ENCODE data around the gene ZBTB2. TPM values are rescaled to one million over a fixed set of nuclear protein-coding genes. Genes with fewer than 3 reads are reported as not detected.

ZBTB2 gene
- total RNA-seq, 2 experiments from 2014 or later: 16.4 to 17.0 TPM

DNA sequence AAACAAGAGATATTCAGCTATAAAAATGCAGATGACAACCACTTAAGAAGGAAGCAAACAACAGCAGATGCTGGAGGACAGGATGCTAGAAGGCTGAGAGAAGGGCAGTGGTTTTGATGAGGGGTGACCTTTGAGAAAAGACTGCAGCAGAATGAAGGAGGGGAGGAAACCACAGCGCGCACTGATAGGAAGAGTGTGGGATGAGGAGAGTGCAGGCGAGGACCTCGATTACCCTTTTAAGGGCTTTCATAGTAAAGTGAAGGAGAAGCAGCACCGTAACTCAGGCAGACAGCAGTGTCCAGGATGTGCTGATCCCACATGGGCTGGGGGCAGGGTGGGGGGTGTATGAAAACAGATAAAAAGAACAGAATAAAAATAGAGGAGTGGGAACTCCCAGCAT is 19.2 kb downstream of the ZBTB2 start:
- ChIA-PET CTCF (ENCODE audit: unreplicated experiment) (no interaction called here), POLR2A (no interaction called here)
- Histone ChIP-seq H3K4me2 (ENCODE audit: low read length) (no peak overlapping the region), H3K4me3 (ENCODE audit: low read depth, low read length, poor library complexity, severe bottlenecking) (no peak overlapping the region), H3K9me2 (ENCODE audit: insufficient read depth, low read length) (no peaks in the 10 kb centered on the region), H3K27ac (ENCODE audit: low read depth, low read length, poor library complexity, severe bottlenecking) (no peak overlapping the region), H3K4me1 (ENCODE audit: insufficient read depth, low read length, poor library complexity, severe bottlenecking) (peaks cover 39% of the 10 kb centered on the region), H4K20me1 (ENCODE audit: insufficient read depth, low read length) (no peaks in the 10 kb centered on the region), H3K79me2 (ENCODE audit: insufficient read depth, low read depth, low read length) (peaks cover 52% of the 10 kb centered on the region), H2AFZ (ENCODE audit: low read length) (no peak overlapping the region), H3K9me3 (ENCODE audit: low read length) (no peaks in the 10 kb centered on the region), H3K36me3 (ENCODE audit: insufficient read depth, low read length) (peaks cover 53% of the 10 kb centered on the region)
- no peak for DNase-seq (ENCODE audit: low spot score)
- BruUV-seq (replicated peaks): no TSS peak
- intact Hi-C loops (cut with micrococcal nuclease; ENCODE audit: unreplicated experiment): no loop called here
- TF ChIP-seq, protein P1, sequence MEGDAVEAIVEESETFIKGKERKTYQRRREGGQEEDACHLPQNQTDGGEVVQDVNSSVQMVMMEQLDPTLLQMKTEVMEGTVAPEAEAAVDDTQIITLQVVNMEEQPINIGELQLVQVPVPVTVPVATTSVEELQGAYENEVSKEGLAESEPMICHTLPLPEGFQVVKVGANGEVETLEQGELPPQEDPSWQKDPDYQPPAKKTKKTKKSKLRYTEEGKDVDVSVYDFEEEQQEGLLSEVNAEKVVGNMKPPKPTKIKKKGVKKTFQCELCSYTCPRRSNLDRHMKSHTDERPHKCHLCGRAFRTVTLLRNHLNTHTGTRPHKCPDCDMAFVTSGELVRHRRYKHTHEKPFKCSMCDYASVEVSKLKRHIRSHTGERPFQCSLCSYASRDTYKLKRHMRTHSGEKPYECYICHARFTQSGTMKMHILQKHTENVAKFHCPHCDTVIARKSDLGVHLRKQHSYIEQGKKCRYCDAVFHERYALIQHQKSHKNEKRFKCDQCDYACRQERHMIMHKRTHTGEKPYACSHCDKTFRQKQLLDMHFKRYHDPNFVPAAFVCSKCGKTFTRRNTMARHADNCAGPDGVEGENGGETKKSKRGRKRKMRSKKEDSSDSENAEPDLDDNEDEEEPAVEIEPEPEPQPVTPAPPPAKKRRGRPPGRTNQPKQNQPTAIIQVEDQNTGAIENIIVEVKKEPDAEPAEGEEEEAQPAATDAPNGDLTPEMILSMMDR (conservative IDR thresholded peaks at IDR 0.05; ENCODE audit: low read length): no peak
- TF ChIP-seq EZH2phosphoT487 (IDR thresholded peaks at IDR 0.05; ENCODE audit: borderline replicate concordance, low read depth, low read length): no peak

DNA sequence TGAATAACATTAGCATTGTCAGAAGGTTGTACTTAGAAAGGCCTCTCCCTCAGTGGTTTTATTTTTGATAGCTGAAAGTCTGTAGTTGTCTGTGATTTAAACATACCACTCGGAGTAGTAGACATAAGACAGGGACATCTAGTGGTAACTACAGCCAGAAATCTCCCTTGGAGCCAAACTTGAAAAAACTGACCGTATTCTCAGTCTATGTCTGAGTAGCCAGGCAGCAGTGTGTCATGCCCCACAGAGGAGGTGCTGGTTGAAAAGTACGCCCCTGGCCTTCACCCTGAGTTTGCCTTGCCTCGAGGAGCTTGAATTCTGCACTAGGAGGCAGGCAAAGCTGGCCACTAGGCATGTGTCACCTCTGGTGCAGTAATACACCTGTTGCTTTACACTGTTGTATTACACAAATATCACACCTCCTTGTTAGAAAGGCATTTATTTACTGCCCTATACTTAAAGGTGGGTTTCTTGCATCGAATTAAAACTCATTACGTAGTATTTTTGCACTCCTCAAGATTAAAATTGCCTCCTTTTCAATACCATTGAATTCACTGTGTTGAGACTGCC is 20.8 kb downstream of the ZBTB2 start:
- POLR2A ChIA-PET: interaction anchor here (0.7 kb wide), 2 partner anchors 15 to 35 kb away, joined by 3 read pairs; no protein-coding TSS in a partner anchor
- no peak overlapping the region for H2AFZ ChIP-seq (ENCODE audit: low read length)
- H4K20me1 ChIP-seq (ENCODE audit: insufficient read depth, low read length): no peaks in the 10 kb centered on the region
- H3K79me2 ChIP-seq (ENCODE audit: insufficient read depth, low read depth, low read length): peaks cover 36% of the 10 kb centered on the region
- H3K4me1 ChIP-seq (ENCODE audit: insufficient read depth, low read length, poor library complexity, severe bottlenecking): peaks cover 23% of the 10 kb centered on the region
- H3K9me2 ChIP-seq (ENCODE audit: insufficient read depth, low read length): no peaks in the 10 kb centered on the region
- TSS peak; percentile 26 for BruUV-seq (replicated peaks)
- DNase-seq (ENCODE audit: low spot score): no peak
- no peak overlapping the region for H3K4me2 ChIP-seq (ENCODE audit: low read length)
- CTCF ChIA-PET (ENCODE audit: unreplicated experiment): no interaction called here
- no peaks in the 10 kb centered on the region for H3K9me3 ChIP-seq (ENCODE audit: low read length)
- TF ChIP-seq, protein P1 (conservative IDR thresholded peaks at IDR 0.05; ENCODE audit: low read length): peak; percentile 52
- TF ChIP-seq EZH2phosphoT487 (IDR thresholded peaks at IDR 0.05; ENCODE audit: borderline replicate concordance, low read depth, low read length): no peak
- no peak overlapping the region for H3K27ac ChIP-seq (ENCODE audit: low read depth, low read length, poor library complexity, severe bottlenecking)
- intact Hi-C loops (cut with micrococcal nuclease; ENCODE audit: unreplicated experiment): no loop called here
- no peak overlapping the region for H3K4me3 ChIP-seq (ENCODE audit: low read depth, low read length, poor library complexity, severe bottlenecking)
- peaks cover 67% of the 10 kb centered on the region for H3K36me3 ChIP-seq (ENCODE audit: insufficient read depth, low read length)

DNA sequence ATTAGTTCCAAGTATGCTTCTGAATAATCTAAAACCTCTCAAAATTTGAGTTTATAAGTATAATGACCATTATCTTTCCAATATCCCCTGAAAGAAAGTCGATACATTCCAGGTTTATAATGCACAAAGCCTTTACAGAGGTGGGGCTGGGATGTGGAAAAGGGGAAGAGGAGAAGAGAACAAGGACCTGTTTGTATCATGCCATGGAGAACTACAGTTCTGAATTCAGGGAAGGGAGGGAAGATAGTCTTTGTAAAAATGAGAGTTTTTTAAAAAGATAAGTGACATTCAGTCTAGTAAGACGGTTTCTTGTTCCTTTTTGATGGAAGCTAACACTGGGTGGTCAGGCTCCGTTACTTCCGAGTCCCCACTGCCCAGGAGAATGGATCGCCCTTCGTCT is 26.1 kb downstream of the ZBTB2 start:
- no peak overlapping the region for H3K4me2 ChIP-seq (ENCODE audit: low read length)
- CTCF ChIA-PET (ENCODE audit: unreplicated experiment): no interaction called here
- peaks cover 79% of the 10 kb centered on the region for H3K36me3 ChIP-seq (ENCODE audit: insufficient read depth, low read length)
- H3K4me1 ChIP-seq (ENCODE audit: insufficient read depth, low read length, poor library complexity, severe bottlenecking): no peaks in the 10 kb centered on the region
- no peak overlapping the region for H2AFZ ChIP-seq (ENCODE audit: low read length)
- POLR2A ChIA-PET: interaction anchor here (1.1 kb wide), 1 partner anchor 11 kb away, joined by 3 read pairs; no protein-coding TSS in a partner anchor
- H3K9me3 ChIP-seq (ENCODE audit: low read length): no peaks in the 10 kb centered on the region
- TF ChIP-seq, protein P1 (conservative IDR thresholded peaks at IDR 0.05; ENCODE audit: low read length): no peak
- no peak for TF ChIP-seq EZH2phosphoT487 (IDR thresholded peaks at IDR 0.05; ENCODE audit: borderline replicate concordance, low read depth, low read length)
- intact Hi-C loops (cut with micrococcal nuclease; ENCODE audit: unreplicated experiment): no loop called here
- H4K20me1 ChIP-seq (ENCODE audit: insufficient read depth, low read length): no peaks in the 10 kb centered on the region
- H3K27ac ChIP-seq (ENCODE audit: low read depth, low read length, poor library complexity, severe bottlenecking): no peak overlapping the region
- no peak overlapping the region for H3K4me3 ChIP-seq (ENCODE audit: low read depth, low read length, poor library complexity, severe bottlenecking)
- H3K79me2 ChIP-seq (ENCODE audit: insufficient read depth, low read depth, low read length): peaks cover 6% of the 10 kb centered on the region; the same call in 1 of the 2 replicates
- DNase-seq (ENCODE audit: low spot score): no peak
- no TSS peak for BruUV-seq (replicated peaks)
- no peaks in the 10 kb centered on the region for H3K9me2 ChIP-seq (ENCODE audit: insufficient read depth, low read length)
